C4-2B (cell line): Measurements from ENCODE around the gene HOXC5.

Experiments
- CTCF ChIP-seq: fragments of 450-650 bp; conservative IDR thresholded peaks from 2 replicates; pipeline ENCODE4 v1.5.1; 2017; ENCODE audit warnings: mild to moderate bottlenecking
- ZFX ChIP-seq: fragments of 450-650 bp; IDR thresholded peaks from 2 replicates; pipeline ENCODE4 v1.6.1; 2017

GRCh38 chr12:53995002-53995377 lies 37.9 kb upstream of the HOXC5 start:
- TF ChIP-seq CTCF (no peak), ZFX (no peak)
